Thymus (tissue), 11 donors: ENCODE measurements around the gene IFNB1. TPM values are rescaled to one million over a fixed set of nuclear protein-coding genes. Genes with fewer than 3 reads are reported as not detected.

Experiments
- DNase-seq, 9 donors: peaks; one replicate each; pipeline ENCODE4 v3.0.0-alpha.2; 2013; ENCODE audit warnings: low spot score in 9 of 9, low read depth in 6 of 9, missing footprints in 1 of 9
- H3K27ac ChIP-seq, 2 donors: one replicate each; pipeline ENCODE4 v1.5.1; 2013; ENCODE audit warnings: control low read depth in 1 of 2, low read depth in 1 of 2, low read length in 1 of 2, mild to moderate bottlenecking in 1 of 2, moderate library complexity in 1 of 2
- H3K27me3 ChIP-seq, 2 donors: one replicate each; pipeline ENCODE4 v1.5.1; 2013; ENCODE audit warnings: low read length in 1 of 2; ENCODE audit not compliant: control insufficient read depth in 2 of 2, insufficient read depth in 1 of 2
- H3K36me3 ChIP-seq, 2 donors: one replicate each; pipeline ENCODE4 v1.5.1; 2013; ENCODE audit warnings: low read length in 1 of 2, mild to moderate bottlenecking in 1 of 2, moderate library complexity in 1 of 2; ENCODE audit not compliant: control insufficient read depth in 2 of 2, insufficient read depth in 2 of 2
- H3K4me1 ChIP-seq, 2 donors: one replicate each; pipeline ENCODE4 v1.5.1; 2013; ENCODE audit warnings: low read length in 2 of 2; ENCODE audit not compliant: control insufficient read depth in 2 of 2, insufficient read depth in 2 of 2
- H3K4me3 ChIP-seq, 2 donors: one replicate each; pipeline ENCODE4 v1.5.1; 2013; ENCODE audit warnings: low read length in 2 of 2, control low read depth in 1 of 2, mild to moderate bottlenecking in 1 of 2
- H3K9me3 ChIP-seq, 2 donors: one replicate each; pipeline ENCODE4 v1.5.1; 2013; ENCODE audit warnings: low read length in 1 of 2, mild to moderate bottlenecking in 1 of 2; ENCODE audit not compliant: control insufficient read depth in 2 of 2, insufficient read depth in 1 of 2
- WGBS: extraction: QIAGEN DNeasy Blood & Tissue Kit; methylation state at CpG from one replicate; pipeline ENCODE4 v1.1.7; 2013; 5-methylcytosine and 5-hydroxymethylcytosine counted together
- polyA plus RNA-seq: library from polyadenylated mRNA; stranded (reverse); fragments of 200-250 nt; gene quantifications from one replicate; pipeline ENCODE4 v1.2.3, GENCODE V29; 2013
- total RNA-seq: library from RNA; stranded (reverse); fragments of 120-200 nt; gene quantifications from one replicate; pipeline ENCODE4 v1.2.4, GENCODE V29; 2013
- donor health status: healthy.

The IFNB1 gene
- total and polyA plus RNA-seq, 2 donors = 0.05 to 0.11 TPM

GRCh38 chr9:21028466-21028865 is 49.3 kb downstream of the IFNB1 start:
- no peak overlapping the region for H3K27ac ChIP-seq
- H3K4me3 ChIP-seq = no peak overlapping the region
- 88% methylated on average over 3 of the region's 3 CpGs for WGBS
- H3K9me3 ChIP-seq = peaks cover 0 to 5% of the 10 kb centered on the region in 2 donors
- no peak for DNase-seq
- H3K36me3 ChIP-seq = peaks cover 4 to 7% of the 10 kb centered on the region in 2 donors
- H3K27me3 ChIP-seq = no peaks in the 10 kb centered on the region
- peaks cover 0 to 18% of the 10 kb centered on the region in 2 donors for H3K4me1 ChIP-seq

DNA sequence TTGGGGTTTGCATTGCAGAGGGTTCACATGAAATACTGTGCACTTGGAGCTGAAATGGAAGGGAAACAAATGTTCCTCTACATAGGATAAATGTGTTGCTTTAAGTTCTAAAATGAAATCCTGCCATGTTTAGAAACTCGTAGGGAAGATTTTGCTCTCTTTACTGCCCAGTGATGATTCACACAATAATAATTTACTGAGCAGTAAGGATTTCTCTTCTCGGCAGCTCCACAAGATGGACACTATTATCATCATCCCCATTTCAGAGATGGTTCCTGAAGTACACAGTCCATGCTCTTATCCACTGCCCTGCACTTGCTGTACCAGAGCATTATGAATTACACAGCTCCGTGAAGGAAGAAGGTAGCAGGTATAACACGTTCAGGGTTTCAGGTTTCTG is 50.4 kb downstream of the IFNB1 start:
- peaks cover 4 to 7% of the 10 kb centered on the region in 2 donors for H3K36me3 ChIP-seq
- H3K9me3 ChIP-seq = peaks cover 0 to 5% of the 10 kb centered on the region in 2 donors
- peaks cover 0 to 18% of the 10 kb centered on the region in 2 donors for H3K4me1 ChIP-seq
- no peak overlapping the region for H3K27ac ChIP-seq
- WGBS = 96% methylated on average over 4 of the region's 4 CpGs
- no peaks in the 10 kb centered on the region for H3K27me3 ChIP-seq
- DNase-seq = no peak
- H3K4me3 ChIP-seq = no peak overlapping the region

Other genes with a start within 250 kb of the IFNB1 start
- gene HACD4, start 46.3 kb downstream of the IFNB1 start, total RNA-seq = 6.2 TPM
- 5.2 TPM for gene HACD4, start 46.3 kb downstream of the IFNB1 start, polyA plus RNA-seq
- not detected for gene IFNW1, start 63.9 kb upstream of the IFNB1 start, total RNA-seq
- gene IFNW1, start 63.9 kb upstream of the IFNB1 start, polyA plus RNA-seq = not detected
- gene IFNA21, start 88.7 kb upstream of the IFNB1 start, total RNA-seq = not detected
- gene IFNA21, start 88.7 kb upstream of the IFNB1 start, polyA plus RNA-seq = 0.02 TPM
- gene IFNA4, start 109.6 kb upstream of the IFNB1 start, total RNA-seq = not detected
- gene IFNA4, start 109.6 kb upstream of the IFNB1 start, polyA plus RNA-seq = not detected
- gene IFNA7, start 124.3 kb upstream of the IFNB1 start, total RNA-seq = not detected
- not detected for gene IFNA7, start 124.3 kb upstream of the IFNB1 start, polyA plus RNA-seq
- gene IFNA10, start 129.2 kb upstream of the IFNB1 start, total RNA-seq = not detected
- not detected for gene IFNA10, start 129.2 kb upstream of the IFNB1 start, polyA plus RNA-seq
- gene IFNA16, start 139.4 kb upstream of the IFNB1 start, total RNA-seq = not detected
- gene IFNA16, start 139.4 kb upstream of the IFNB1 start, polyA plus RNA-seq = not detected
- not detected for gene IFNA17, start 150.3 kb upstream of the IFNB1 start, total RNA-seq
- gene IFNA17, start 150.3 kb upstream of the IFNB1 start, polyA plus RNA-seq = not detected
- gene IFNA14, start 162.1 kb upstream of the IFNB1 start, total RNA-seq = not detected
- not detected for gene IFNA14, start 162.1 kb upstream of the IFNB1 start, polyA plus RNA-seq
- gene IFNA5, start 227.4 kb upstream of the IFNB1 start, total RNA-seq = not detected
- not detected for gene IFNA5, start 227.4 kb upstream of the IFNB1 start, polyA plus RNA-seq